Activated T-cell treated with anti-CD3 and anti-CD28 coated beads, Interleukin-2, amount 50 U/mL, for 1 hour (primary cell): ENCODE data around the gene GZMM.
A peak's percentile ranks its signal among the peaks of the same experiment; 100 is the strongest.
"Not testable (repeated sequence)": the region's sequence is repeated elsewhere in the genome, so short reads cannot be mapped to it uniquely, and the experiment has no call there.

ENCODE experiments used
- DNase-seq: peaks from one replicate; pipeline ENCODE4 v3.0.0-alpha.2; 2020

GZMM gene

DNA sequence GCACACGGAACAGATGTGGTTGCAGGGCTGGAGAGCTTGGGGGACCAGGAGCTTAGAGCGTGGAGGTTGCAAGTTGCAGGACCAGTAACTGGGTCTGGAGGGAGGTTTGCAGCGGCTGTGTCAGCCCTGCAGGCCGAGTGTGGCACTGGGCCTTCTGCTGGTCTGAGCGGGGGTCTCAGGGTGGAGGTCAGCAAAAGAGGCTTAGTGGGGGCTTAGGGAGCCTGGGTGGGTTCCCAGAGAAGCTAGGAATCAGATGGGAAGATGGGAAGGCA, 40.1 kb downstream of the GZMM start:
- no peak for DNase-seq

DNA sequence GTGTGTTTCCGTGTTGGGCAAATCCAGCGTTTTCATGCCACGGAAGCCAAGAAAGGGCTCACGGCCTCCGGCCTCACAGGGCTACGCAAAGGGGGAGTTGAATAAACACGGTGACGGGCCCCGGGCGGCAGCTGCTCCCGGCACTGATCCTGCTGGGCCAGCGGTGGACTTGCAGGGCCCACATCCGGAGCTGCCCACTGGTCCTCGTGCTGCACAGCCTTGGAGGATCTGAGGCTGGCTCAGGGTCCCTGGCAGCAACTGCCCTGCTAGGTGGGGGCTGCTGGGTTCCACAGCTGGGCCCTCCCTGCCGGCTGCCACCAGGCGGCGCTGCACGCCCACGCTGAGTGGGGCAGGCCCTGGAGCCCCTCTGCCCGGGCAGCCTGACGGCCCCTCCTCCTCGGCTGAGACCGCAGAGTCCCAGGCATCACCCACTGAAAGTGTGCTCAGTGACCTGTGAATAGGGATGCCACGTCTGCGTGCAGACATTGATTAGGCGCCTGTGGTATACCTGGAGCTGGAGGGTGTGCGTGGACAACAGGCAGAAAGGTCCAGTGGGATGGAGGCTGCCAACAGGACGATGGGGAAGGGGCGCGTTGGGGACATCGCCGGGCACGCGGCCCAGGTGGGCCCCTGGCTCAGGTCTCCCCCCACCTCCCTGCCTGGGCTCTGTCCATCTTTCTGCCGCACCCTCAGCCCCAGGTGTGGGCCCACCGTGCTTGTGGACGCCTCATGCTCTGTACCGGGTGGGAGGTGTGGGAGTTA, 40.6 kb downstream of the GZMM start:
- DNase-seq, result peak; percentile 79

DNA sequence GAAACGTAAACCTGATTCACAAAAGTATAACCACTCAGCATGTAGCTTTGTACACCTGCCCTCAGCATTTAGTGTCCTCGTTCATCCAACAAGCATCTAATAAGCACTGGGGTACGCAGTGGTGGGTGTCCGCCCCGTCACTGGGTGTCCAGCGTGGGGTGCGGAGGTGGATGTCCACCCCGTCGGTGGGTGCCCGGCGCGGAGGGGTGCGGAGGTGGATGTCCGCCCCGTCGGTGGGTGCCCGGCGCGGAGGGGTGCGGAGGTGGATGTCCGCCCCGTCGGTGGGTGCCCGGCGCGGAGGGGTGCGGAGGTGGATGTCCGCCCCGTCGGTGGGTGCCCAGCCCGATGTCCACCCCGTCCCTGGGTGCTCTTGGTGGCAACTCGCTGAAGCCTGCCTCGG, 41.3 kb downstream of the GZMM start:
- not testable (repeated sequence) for DNase-seq

DNA sequence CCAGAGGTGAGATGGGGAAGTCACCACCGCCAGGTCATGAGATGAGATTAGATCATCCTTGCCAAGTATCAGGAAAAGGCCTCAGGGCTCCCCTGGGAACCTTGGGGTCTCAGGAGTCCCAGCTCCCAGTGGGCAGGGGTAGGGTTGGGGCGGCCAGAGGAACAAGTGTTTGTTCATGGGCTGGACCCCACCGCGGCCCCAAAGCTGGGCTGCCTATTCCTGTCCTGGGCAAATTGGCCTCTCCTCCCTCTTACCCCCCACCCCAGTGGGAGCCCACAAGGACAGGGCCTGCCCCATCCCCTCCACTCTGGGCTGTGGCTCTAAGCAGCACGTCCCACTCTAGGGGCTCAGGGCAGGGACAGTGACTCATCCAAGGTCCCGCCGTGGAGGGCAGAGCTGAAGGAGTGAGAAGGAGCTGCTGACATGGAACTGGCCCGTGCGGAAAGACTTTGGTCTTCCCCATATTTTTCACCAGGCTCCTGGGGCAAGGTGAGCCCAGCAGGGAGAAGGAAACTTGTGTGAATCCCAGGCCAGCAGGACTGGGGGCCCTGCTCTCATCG, 41.8 kb downstream of the GZMM start:
- DNase-seq, result no peak

DNA sequence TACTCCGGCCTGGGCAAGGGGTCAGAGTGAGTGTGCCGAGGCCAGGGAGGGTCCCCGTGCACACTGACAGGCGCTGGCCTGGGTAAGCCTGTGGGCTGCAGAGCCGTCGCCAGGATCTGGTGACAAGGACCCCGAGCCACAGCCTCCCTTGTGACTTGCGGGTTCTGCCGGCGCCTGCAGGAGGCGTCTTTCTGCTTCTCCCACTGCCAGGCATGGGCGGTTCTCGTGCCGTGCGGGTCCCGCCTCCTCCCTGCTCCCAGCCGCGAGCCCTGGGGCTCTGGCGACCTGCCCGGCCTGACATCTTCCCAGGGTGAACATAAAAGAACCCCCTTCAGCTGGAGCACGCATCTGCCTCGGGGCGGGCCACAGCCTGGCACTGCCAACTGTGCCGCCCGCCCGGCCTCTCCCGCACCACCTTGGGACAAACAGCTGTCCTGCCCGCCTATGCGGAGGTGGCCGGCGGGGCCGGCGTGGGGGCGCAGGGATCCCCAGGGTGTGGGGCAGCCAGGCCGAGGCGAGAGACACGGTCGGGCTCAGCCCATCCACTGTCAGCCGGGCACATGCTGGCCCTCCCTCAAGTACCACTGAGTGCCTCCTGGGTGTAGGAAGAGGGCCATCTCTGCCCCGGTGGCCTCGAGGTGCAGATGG, 44.4 kb downstream of the GZMM start:
- DNase-seq, result peak; percentile 68

DNA sequence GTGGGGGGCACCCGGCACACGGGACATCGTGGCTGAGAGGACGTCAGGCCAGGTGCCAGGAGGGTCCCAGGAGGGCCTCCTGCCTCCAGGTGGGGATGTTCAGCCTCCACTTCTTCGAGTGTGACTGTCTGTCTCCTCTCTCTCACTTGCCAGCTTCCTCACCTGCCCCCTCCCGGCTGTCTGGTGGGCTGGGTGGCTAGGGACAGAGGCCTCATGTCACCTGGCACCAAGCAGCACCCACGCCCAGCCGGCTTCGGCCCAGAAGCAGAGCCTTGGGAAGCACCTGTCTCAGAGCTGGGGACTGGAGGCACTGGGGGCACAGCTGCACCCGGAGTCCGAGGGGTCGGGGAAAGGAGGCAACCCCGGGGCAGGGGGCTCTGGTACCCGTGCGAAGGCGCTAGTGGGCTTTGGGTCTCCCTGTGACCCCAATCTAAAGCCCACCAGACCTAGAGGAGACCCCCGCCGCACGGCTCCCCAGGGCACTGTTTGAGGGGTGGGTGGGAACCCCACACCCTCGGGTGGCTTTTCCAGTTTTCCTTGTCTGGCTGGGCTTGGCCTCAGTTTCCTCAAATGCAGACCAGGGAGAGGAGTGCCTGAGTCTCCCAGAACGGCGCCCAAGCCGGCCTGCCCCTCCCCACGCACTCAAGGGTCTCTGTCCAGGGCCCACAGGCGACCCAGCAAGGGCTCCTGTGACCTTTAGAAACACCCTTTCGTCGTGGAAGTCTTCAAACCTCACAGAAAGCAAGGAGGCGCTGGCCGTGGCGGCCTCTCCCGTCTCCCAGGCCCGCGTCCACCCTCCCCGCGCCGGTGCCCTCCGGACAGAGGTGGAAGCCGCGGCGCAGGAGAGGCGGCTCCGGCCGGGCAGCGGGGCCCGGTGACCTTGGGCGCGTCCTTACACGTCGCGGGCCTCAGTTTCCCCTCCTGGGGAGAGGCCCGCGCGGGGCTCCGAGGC, 45.2 kb downstream of the GZMM start:
- peak; percentile 41 for DNase-seq

DNA sequence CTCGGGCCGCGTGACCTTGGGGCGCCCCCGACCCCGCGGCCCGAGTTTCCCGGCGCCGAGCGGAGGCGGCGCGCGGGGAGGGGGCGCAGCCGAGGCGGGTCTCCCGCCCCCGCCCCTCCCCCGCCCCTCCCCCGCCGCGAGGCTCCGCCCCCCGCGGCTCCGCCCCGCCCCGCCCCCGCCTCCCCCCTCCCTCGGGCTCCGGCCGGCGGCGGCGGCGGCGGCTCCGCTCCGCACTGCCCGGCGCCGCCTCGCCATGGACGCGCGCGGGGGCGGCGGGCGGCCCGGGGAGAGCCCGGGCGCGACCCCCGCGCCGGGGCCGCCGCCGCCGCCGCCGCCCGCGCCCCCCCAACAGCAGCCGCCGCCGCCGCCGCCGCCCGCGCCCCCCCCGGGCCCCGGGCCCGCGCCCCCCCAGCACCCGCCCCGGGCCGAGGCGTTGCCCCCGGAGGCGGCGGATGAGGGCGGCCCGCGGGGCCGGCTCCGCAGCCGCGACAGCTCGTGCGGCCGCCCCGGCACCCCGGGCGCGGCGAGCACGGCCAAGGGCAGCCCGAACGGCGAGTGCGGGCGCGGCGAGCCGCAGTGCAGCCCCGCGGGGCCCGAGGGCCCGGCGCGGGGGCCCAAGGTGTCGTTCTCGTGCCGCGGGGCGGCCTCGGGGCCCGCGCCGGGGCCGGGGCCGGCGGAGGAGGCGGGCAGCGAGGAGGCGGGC, 46.0 kb downstream of the GZMM start, which contains the start of gene HCN2:
TSS of gene HCN2 (plus strand) at position 189 of the 703 bp plus-strand sequence. CDS start at position 254, 65 bp downstream.
- DNase-seq, result no peak

DNA sequence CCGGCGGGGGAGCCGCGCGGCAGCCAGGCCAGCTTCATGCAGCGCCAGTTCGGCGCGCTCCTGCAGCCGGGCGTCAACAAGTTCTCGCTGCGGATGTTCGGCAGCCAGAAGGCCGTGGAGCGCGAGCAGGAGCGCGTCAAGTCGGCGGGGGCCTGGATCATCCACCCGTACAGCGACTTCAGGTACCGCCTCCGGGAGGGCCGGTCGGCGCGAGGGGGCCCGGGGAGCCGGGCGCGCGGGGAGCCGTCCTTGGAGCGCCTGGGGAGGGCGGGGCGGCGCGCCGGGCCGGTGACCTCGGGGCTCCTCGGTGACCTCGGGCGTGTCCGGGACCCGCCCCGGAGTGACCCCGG, 46.5 kb downstream of the GZMM start:
- DNase-seq, result peak; percentile 55

DNA sequence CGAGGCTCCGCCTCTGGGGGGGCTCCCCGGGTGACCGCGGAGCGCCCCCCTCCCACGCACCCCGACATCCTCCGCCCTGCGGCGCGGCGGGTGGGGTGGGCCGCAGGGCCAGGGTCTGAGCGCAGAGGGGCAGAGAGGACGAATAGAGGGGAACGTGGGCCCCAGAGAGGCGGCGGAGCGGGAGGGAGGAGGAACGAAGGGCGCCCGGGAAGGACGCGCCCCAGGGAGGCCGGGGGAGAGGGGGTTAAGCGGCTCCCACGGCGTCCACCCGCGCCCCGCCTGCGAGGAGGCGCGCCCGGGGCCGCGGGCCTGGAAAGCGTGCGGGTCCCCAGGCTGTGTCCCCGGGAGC, 46.9 kb downstream of the GZMM start:
- DNase-seq, result no peak

DNA sequence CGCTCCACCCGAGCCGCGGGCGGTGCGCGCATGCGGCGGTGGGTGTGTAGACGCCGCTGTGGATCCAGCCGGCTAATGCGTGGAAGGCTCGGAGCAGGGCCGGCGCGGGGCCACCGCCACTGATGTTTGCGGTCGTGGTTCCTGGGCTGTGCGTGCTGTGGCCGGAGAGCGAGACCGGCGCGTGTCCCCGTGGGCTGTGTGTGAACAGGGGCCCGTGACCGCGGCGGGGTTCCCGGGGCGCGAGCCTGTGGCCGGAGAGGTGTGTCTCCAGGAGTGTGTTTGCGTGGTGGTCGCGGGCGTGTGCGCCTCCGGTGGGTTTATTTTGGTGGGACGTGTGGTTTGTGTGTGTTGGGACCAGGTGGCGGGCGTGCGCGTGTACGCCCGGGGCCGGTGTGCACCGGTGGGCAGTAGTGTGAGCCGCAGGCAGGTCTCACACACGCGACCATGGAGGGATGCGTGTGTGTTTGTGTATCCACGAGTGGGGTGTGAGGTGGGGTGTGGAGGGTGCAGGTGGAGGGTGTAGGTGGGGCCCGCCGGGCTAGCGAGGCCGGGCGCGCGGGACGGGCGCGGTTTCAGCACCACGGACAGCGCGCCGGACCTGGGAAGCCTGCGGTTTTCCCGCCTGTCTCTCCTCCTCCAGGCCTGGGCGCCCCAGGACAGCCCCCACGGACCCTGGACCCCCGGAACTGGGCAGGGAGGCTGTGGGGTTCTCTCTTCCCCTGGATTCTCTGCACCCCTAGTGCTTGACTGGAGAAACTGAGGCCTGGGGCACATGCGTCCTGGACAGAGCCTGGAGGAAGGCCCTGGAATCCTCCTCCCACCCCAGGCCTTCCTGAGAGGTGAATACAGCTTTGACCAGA, 47.5 kb downstream of the GZMM start:
- no peak for DNase-seq

DNA sequence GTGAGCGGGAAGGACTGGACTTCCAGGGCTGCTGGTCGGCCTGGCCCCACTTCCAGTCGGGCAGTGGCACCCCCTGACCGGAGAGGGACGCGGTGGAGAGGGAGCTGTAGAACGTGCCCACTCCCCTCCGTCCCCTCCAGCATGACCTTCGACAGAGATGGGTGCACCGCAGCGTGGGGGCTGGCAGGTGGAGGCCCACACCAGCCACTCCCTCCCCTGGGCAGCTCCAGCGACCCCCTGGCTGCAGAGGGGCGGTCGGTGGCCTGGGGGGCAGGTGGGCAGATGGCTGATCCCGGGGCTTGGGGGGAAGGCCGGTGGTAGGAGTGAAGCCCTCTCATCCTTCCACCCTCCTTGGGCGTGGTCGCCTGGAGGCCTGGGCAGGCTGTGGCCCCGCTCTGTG, 48.2 kb downstream of the GZMM start:
- no peak for DNase-seq

DNA sequence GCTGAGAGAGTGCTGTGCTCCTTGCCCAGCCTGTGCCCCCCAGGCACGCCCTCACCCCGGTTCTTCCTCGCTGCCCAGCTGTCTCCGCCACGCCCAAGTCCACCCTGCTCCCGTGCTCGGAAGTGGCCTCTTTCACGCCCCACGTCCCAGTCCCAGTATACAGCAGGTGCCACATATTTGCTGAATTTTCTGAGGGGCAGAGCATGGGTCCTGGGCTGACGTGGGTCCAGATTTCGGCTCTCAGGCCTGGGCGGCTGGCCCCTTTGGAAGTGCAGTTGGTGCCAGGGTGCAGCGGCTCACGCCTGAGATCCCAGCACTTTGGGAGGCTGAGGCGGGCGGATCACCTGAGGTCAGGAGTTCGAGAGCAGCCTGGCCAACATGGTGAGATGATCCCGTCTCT, 49.2 kb downstream of the GZMM start:
- DNase-seq, result no peak

DNA sequence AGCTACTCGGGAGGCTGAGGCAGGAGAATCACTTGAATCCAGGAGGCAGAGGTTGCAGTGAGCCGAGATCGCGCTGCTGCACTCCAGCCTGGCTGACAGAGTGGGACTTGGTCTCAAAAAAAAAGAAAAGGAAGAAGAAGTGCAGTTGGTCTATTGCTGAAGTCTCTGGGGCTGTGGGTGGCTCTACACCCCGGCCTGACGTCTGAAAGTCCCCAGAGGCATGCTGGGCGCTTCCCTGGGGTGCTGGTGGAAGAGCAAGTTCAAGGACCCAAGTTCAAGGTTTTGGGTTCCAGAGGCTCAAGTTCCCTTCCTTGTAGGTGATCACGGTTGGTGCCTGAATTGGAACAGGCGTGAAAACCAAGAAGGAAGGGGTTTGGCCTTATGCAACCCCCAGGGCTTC, 49.7 kb downstream of the GZMM start:
- DNase-seq, result no peak

DNA sequence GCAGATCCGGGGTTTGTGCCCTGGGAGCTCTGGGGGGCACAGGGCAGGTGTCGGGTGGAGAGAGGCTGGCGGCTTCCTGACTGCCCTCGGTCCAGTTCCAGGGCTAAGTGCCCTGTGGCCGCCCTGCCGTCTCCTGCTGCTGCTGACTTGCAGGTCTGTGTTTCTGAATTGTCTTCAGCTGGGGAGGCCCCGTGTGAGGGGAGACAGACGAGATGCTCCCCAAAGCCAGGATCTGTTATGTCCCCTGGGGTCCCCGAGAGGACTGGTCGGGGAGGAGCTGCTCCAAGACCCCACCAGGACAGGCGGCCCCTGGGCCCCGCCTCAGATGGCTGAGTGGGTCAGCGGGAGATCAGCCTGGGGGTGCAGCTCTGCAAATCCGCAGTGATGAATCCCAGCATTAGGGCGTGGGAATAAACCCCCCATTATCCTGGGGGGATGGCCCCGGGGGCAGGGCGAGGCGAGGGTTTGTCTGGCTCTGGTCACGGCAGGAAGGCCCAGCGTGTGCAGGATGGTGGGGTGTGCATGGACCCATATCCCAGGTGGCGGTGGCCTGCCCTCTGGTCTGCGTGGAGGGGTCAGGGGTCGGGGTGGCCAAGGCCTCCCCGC, 50.5 kb downstream of the GZMM start:
- no peak for DNase-seq

DNA sequence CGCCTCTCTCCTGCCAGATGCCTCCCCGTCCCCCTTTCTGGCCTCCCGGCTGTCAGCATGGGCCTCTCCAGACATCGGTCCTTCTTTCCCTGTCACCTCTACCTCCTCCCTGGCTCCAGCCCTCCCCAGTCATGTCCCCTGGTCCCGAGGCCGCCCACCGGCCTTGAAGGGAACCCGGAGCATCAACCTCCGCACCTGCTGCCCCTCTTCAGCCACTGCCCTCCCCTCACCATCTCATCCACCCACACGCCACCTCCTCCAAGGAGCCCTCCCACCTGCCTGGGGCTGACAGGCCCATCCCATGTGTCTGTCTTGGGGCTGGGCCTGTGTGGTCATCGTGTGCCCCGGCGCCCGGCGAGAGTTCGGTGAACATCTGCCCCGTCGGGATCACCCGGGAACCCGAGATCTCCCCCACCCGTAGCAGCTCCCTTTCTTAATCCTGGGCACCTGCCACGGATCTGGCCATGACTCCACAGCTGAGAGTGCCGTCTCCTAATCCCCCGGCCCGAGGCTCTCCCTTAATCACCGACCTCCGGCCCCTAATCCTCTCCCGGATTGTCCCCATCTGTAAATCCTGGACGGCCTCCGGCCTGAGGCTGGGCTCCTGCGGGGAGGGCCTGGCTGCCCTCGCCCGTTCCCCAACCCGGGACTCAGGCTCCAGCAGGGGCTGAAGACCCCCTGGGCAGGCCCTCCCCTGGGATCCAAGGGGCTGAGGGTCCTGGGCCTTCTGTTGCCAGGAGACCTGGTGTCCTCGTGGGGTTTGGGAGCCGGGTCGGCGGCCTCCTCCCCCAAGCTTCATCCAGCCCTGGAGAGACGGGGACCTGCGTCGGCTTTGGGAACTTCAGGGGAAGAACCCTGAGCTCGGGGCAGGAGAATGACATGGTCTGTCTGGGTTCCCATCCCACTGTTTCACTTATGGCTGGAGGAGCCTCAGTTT, 51.7 kb downstream of the GZMM start:
- DNase-seq, result no peak

DNA sequence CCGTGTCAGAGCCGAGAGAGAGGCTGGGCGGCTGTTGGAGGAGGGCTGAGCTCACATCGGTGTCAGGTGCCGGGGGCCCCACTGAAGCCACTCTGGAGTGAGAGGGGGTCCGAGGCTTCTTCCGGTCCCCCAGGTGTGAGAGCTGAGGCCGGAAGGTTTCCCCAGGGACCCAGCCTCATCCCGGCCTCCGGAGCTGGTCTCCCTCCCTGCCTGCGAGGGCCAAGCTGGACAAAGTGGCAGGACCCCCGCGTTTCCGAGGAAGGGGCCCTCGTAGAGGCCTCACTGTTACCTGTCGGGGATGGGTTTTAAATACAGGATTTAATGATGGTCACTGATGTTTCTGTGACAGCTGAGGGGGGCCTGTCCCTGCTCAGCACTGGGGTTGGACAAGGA, 52.4 kb downstream of the GZMM start:
- no peak for DNase-seq

DNA sequence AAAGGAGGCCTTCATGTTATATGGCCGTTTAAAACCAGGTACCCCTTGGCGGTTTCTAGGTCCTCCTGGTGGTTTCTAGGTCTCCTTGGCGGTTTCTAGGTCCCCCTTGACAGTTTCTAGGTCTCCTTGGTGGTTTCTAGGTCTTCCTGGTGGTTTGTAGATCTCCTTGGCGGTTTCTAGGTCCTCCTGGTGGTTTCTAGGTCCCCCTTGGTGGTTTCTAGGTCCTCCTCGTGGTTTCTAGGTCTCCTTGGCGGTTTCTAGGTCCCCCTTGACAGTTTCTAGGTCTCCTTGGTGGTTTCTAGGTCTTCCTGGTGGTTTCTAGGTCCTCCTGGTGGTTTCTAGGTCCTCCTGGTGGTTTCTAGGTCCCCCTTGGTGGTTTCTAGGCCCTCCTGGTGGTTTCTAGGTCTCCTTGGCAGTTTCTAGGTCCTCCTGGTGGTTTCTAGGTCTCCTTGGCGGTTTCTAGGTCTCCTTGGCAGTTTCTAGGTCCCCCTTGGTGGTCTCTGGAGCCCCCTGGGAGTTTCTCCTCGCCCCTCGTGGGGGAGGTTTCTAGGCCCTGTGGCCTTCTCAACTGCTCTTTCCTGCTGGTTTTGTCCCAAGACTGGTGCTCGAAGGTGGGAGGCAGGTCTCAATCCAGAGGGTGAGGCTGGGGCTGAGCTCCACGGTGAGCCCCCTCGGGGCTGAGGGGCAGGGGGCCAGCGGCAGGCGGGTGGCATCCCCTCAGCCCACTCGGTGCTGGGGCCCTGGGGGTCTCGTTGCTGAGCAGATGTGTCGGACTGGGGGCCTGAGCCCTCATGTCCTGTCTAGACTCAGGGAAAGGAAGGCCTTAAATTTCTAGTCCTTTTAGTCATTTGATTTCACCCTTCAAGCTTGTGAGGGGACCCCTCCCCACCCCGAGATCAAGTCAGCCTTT, 53.8 kb downstream of the GZMM start:
- DNase-seq, result no peak
